NCI-H1417 treated with DMSO at 0.1 percent for 48 hours (cell line): ENCODE measurements around the gene RAB12.
"Not testable (repeated sequence)": the region's sequence is repeated elsewhere in the genome, so short reads cannot be mapped to it uniquely, and the experiment has no call there.

Experiments used
- DNase-seq: peaks from one replicate; lab custom pipeline; 2025; lab: John Stamatoyannopoulos, UW

Gene RAB12

GRCh38 chr18:8611916-8612576 is 2.8 kb downstream of the RAB12 start:
- DNase-seq = no peak

- DNase-seq = no peak
These were observed 5.6 kb downstream of the RAB12 start for GRCh38 chr18:8614875-8615274.

GRCh38 chr18:8615397-8616027 is 6.3 kb downstream of the RAB12 start:
- DNase-seq = no peak

- DNase-seq = no peak
These were observed 6.8 kb downstream of the RAB12 start for GRCh38 chr18:8616028-8616401.

DNA sequence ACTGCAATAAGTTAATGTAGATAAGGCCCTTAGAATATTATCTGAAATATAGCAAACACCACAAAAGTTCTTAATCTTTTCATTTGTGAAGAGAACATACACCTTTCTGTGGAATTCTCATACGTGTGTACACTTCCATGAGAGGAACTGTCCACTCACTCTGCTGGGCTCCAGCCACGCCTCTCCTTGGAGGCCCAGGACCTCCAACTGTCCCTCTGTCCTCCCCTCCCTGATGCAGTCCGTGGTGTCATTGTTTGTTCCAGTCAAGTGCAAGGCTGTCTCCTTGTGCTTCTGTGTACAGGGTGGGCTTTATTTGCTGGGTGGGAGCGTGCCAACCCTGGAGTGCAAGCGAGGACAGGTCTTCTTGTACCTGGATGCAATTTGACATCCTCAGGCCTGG is 8.7 kb downstream of the RAB12 start:
- DNase-seq = no peak

GRCh38 chr18:8619041-8619440 is 9.8 kb downstream of the RAB12 start:
- DNase-seq = no peak

- DNase-seq = no peak
These were observed 10.8 kb downstream of the RAB12 start for GRCh38 chr18:8619835-8620577.

DNA sequence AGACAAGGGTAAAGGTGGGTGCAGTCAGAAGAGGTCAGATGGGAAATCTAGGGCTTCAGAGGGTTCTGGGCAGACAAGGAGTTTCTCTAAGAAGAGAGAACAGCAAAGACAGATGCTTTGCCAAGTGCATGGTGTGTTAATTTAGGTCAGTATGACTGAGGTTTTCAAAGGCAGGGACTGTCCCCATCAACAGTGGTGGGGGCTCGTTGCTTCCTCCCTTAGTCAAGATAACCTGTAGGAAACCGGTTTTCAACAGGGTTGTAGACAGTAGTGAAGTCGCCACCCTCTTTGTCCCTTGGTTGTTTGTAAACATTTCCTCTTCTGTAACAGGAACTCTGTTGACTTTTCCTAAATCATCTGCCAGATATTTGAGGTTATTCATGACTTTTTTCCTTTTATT is 11.6 kb downstream of the RAB12 start:
- no peak for DNase-seq

GRCh38 chr18:8622625-8623024 is 13.4 kb downstream of the RAB12 start:
- not testable (repeated sequence) for DNase-seq

GRCh38 chr18:8623549-8624106 is 14.4 kb downstream of the RAB12 start:
- DNase-seq = no peak

DNA sequence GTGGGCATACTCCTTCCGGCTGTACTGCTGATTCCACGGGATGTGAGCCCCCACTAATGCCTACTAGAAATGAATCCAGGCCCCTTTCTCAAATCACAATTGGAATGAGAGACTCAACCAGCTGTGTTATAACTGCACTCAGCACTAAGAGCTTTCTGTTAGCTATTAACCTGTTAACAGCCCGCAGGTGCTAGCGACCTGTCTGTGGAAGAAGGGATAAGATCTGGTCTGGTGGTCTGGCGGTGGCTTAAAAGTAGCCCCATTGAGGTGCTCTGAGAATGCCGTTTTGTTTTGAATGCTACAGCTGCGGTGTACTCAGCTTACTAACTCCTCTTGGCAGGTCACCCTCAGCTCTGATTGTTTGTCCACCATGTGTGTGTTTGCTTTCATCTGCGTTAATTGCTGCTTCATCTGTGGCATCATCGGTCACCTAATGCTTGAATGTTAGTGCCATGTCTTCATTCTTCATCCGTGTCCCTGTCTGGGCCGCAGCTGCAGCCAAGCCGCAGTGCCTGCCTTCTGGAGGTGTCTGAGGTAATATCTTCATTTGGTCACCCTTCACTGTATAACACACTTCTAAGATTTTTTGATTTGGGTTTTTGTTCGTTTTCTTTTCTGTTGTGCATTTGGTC is 16.3 kb downstream of the RAB12 start:
- peak; percentile 68 for DNase-seq

GRCh38 chr18:8626414-8627106 is 17.3 kb downstream of the RAB12 start:
- DNase-seq = no peak

- no peak for DNase-seq
These were observed 17.9 kb downstream of the RAB12 start for GRCh38 chr18:8627107-8627472.

DNA sequence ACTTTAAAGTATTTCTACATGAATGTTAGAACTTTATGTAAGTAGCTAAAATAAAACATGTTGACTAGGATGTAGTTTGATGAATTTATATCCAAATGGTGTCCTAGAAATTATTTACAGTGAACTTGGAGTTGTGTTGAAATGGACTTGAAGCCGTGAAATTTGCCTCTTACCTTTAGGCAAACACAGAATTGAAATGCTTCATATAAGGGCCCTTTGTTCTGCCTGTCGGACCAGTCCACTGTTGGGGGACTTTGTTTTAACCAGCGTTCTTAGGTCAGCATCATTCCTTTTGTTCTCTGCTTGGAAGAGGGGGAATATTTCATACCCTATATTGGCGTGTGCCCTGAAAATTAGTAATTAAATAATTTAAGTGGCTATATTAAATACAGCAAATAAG is 18.3 kb downstream of the RAB12 start:
- DNase-seq = no peak

DNA sequence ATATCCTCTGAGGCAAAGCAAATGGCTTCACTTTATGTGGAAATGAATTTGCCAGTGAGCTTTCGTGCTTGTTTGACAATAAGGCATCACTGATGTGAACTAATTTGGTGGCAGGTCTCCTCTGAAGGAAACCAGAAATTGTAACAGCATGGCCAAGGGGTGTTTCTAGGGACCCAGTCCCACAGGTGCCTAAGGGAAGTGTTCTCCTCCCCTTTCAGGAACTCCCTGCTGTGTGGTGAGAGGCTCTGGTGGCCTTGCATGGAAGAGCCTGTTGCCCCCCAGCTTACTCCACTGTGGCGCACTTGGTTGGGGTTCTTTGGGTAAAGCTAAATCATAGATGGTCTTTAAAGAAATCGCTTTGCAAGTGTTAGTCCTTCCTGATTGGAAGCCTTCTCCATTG is 20.4 kb downstream of the RAB12 start:
- DNase-seq = no peak

GRCh38 chr18:8630546-8630945 is 21.3 kb downstream of the RAB12 start:
- no peak for DNase-seq

DNA sequence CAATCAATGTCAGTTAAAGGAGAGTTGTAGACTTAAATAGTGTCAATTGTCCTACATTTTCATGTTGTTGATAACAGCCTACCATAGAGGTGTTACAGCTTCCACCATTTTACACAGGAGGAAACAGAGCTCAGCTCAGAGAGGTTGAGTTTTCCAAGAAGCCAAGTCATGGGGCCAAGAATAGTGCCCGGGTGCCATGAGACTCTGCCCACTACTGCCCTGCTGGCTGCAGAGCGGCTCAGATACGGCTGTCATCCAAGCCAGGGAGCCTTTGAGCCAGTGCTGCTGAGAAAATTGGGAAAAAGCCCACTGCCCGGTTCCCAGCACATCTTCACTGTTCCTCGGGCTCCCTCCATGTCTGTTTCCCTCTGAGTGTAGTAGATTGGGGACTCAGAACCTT is 22.0 kb downstream of the RAB12 start:
- no peak for DNase-seq

- no peak for DNase-seq
These were observed 23.1 kb downstream of the RAB12 start for GRCh38 chr18:8632386-8632785.

DNA sequence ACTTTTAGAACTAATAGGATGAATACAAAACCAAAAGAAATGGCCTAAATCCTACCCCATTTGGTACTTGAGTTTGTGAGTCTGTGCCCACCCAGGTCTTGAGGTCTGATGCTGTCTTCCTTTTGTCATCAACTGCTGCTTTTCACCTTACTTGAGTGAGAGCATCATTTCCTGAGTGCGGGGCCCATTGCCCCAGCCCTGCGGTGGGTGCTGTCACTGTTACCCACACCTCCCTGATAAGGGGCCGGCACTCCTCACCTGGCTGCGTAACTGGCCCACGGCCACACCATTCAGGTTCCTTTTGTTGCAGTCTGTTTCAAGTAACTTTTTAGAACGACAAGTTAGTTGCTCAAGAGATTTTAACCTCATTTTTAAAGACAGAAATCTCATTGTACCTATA is 25.3 kb downstream of the RAB12 start:
- no peak for DNase-seq

DNA sequence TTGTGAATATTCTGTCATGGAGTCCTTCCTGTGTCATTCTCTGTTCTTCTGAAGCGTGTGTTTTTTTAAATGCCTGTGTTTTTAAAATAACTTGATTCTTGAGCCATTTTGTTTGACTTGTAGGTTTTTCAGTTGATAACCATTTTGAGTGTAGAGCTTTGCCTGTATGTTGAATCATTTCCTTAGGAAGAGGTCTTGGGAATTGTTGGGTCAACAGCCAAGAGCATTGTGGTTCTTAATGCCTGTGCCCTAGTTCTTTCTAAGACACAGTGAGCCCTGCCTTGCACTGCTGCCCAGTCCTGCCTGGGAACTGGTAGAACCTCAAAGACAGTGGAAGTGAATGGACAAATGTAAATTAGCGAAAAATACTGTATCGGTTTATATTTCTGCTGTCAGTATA is 25.9 kb downstream of the RAB12 start:
- DNase-seq = no peak

DNA sequence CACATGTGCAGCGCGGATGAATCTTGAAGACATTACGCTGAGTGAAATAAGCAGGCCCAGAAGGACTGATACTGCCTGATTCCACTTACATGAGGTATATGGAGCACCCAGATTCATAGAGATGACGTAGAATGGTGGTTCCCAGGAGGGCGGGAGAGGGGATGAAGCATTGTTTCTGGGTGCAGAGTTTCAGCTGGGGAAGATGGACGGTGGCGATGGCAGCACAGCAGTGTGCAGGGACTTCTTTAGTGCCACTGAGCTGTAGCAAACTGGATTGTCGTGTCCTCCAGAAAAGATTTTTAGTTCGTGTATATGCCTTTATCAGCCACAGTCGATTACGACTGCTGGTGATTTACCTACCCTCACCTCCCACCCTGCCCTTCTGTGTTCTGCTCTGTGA is 30.5 kb downstream of the RAB12 start:
- no peak for DNase-seq

- no peak for DNase-seq
These were observed 34.2 kb downstream of the RAB12 start for GRCh38 chr18:8643326-8643878.
